ENCODE results near the gene VRK1.
A peak's percentile ranks its signal among the peaks of the same experiment; 100 is the strongest.

VRK1 gene

GRCh38 chr14:96792591-96792990 lies 4.6 kb upstream of the VRK1 start:
- DNase-seq: no peak

DNA sequence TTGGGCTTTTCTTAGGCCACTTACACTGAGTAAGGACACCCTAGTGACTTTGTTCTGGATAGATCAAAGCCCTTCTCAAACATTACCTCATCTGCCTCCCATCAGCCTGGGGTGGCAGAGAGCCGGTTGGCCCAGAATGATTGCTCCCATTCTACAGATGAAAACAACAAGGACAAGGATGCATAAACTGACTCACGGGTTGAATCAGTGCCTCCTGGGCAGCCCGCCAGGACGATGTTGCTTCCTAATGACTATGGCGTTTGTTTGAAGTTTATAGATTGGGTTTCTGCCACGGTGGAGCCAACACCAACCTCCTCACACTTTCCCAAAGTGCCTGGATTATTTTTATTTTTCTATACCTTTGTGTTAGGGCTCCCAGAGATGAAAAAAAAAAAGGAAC lies 3.6 kb upstream of the VRK1 start:
- DNase-seq: no peak

DNA sequence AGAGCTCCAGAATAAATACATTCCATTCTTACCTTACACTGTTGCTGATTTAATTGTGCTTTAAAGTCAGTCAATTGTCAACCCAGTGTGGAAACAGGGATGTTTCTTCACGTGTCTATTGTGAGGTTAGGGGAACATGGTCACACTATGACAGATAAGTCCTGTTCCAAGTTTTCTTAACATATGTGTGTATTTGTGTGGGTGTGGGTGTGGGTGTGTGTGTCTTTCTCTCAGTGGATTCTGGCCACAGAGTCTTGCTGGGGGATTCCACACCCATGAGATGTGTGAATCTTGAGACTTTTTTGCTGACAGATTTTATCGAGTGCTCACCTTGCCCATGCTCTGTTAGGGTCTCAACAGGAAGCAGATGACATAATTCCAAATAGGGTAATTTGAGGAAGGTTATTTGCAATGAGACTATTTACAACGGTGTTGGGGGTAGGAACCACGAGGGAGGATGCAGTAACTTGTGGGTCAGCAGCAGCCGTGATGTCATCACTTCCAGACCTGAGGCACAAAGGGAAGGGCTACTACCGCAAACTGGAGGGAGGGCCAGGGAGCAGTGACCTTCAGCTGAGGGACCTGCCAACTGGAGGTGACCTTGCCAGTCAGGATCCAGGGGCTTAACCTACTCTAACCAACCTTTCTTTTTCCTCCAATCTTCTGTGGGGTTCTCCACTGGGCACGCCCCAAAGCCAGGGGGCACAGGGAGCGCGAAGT lies 1.9 kb upstream of the VRK1 start:
- DNase-seq: no peak

GRCh38 chr14:96797582-96798349 lies 584 bp downstream of the VRK1 start:
- peak in 2 of 3 experiments; percentile 73 to 75 for DNase-seq

DNA sequence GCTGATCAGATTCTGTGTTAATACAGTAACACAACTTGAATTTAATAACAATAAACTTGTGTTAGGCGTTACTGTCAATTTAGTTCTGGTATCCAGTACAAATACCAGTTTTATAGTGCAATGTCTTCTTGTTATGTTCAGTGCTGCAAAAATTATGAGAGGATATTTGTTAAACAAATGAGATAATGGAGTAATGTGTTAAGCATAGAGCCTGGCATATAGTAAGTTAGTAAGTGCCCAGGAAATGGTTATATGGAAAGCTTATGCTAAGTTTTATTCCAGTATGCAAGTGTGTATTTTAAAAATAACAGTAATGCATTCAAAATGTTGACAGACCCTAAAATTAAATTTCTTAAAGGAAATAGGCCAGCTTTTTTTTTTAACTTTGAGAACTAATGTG lies 1.8 kb downstream of the VRK1 start:
- no peak for DNase-seq

DNA sequence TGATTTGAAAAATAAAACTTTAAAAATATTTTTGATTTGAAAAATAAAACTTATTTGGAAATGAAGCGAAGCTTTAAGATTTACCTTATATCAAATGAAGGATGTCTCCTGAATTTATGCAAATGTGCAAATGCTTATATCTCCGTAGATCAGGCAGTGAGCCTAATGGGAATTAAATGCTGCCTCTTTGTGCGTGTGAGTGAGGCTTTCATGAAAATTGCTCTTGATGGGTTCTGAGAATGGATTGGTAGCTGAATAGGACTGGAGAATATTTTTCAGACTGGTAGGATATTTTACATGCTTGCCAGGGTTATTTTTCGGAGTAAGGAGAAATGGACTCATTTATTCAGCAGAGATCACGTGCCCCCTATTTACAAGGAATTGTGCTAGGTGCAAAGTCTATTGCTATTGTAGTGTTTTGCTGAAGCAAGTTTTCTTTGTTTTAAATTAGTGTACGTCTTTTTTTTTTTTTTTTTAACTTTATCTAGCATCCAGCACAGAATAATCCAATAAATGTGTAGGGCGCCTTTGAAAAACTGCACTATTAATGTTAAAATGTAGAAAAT lies 2.4 kb downstream of the VRK1 start:
- DNase-seq: peak in 1 of 3 experiments; percentile 17

- DNase-seq: no peak
These were observed 4.7 kb downstream of the VRK1 start for GRCh38 chr14:96801931-96802330.

- no peak for DNase-seq
These were observed 5.8 kb downstream of the VRK1 start for GRCh38 chr14:96802963-96803362.

GRCh38 chr14:96803958-96804357 lies 6.8 kb downstream of the VRK1 start:
- DNase-seq: no peak

DNA sequence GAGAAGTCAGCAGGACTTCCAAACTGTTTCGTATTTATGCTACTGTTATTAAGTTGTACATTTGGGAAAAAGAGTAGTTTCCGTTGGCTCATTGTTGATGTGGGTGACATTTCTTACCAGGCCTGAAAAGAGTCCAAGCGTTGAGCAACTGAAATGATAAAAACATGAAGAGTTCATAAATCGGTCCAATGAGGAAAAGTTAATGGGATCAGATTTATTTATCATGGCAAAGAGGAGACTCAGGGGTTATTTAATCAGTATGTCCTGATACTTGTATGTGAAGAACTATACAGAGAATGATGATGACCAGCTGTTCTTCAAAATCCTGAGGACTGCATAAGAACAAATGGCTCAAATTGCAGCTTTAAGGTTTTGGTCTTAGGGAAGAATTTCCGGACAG lies 7.7 kb downstream of the VRK1 start:
- DNase-seq: no peak

DNA sequence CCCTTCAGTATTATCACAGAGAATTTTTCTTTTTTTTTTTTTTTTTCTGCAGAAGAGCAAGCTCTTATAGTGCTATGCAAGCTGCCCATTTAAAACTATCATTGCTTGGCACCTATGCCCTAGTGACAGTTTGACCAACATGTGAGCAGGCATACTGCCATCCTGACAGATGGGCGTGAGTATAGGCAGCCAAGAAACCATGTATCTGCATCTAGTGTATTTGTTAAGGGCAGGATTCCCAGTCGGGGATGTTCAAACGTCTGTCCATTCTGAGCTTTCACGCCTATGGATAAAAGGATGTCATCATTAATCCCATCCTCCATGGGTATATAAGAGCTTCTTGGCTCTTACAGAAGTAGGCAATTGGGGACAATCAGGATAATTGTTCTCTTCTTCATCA lies 8.8 kb downstream of the VRK1 start:
- DNase-seq: no peak

DNA sequence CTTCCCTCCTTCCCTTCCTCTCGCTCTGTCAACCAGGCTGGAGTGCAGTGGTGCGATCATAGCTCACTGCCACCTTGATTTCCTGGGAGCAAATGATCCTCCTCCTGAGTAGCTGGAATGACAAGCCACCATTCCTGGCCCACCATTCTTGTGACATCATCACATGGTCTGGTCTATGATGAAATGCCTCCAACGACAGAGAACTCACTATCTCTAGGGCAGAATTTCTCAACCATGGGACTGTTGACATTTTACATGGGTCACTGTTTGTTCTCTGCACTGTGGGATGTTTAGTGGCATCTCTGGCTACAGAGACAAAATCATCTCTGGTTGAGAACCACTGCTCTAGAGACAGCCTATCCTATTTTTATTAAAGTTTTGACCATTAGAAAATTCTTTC lies 9.7 kb downstream of the VRK1 start:
- no peak for DNase-seq

GRCh38 chr14:96808619-96809406 lies 11.6 kb downstream of the VRK1 start:
- no peak for DNase-seq

DNA sequence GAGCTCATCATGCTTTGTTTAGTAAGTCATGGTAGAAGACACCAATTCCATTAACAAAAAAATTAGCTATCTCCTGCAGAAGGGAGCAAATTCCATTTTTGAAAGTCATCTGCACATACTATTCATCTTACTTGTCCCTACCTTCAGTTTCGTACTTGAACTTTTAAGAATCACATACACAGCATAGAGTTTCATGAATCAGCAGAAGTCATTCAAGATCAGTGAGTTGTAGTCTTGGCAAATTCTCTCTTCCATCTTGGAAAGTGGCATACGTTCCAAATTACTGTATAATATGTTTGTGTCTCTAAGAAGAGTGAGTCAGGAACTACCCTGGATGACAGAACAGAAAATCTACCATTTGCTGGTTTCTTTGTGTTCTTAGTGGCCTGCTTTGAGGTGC lies 14.1 kb downstream of the VRK1 start:
- no peak for DNase-seq

GRCh38 chr14:96811985-96812667 lies 14.9 kb downstream of the VRK1 start:
- no peak for DNase-seq

- no peak for DNase-seq
These were observed 19.1 kb downstream of the VRK1 start for GRCh38 chr14:96816281-96816680.

DNA sequence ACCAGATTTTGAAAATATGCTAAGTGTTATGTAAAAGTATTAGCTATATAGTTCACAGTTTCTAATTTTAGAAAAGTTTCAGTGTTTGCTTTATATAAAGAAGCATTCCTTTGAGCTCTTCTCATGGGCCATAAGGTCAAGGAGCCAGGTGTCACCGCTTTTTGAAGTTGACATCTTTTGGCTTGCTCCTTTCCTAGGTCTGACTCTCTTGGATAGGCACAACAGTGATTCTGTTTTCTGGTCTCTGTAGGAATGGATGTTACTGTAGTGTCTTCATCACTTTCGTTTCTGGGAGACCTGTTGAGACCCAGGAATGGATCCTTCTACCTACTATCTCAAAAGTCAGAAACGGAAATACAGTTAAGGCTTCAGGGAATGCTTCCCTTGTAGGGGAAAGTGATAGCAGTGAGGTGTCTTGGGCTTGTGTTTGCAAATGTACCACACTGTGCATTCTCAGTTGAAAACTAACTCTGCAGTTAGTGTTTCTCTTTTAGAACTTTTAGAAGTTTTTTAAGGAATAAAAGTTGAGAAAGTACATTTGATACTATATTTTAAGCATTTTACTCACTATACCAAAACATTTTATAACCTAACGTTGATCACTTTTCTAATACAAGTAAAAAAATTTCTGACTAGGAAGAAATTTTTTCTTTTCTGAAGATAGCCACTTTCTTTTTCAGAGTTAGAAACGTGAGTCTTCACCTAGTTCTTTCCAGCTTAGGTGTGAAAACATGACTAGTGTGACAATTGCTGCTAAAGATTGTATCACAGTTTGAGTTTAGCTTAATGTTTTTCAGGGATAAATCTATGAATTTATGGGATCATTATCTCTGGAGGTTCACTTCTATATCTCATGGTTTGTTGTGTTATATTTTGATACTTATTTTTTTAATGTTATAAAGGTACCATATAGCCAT lies 20.8 kb downstream of the VRK1 start:
- no peak for DNase-seq

DNA sequence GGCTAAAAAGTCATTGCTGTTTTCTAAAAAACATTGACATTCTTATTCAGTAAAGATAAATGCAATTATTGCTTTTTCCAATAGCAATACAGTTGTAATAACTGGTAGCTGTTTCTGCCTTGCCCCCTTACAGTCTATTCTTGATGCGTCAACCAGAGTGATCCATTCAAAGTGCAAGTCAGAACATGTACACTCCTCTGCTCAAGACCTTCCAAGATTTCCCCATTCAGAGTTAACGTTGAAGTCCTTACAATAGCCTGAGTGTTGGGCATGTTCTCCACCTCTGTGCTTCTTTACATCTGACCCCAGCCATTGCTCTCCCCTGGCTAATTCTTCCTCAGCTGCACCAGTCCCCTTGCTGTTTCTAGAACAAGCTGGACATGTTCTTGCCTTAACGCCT lies 24.3 kb downstream of the VRK1 start:
- DNase-seq: no peak

DNA sequence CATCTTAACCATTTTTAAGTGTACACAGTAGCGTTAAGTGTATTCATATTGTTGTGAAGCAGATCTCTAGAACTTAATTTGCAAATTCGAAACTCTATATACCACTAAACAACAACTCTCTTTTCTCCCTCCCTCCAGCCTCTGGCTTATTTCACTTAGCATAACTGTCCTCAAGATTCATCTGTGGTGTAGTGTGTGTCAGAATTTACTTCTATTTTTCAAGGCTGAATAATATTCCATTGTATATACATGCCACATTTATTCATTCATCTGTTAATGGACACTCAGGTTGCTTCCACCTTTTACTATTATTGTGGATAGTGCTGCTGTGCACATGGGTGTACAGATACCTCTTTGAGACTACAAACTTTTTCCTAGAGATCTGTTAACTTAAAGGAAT lies 26.5 kb downstream of the VRK1 start:
- DNase-seq: no peak

GRCh38 chr14:96824283-96824682 lies 27.1 kb downstream of the VRK1 start:
- no peak for DNase-seq

DNA sequence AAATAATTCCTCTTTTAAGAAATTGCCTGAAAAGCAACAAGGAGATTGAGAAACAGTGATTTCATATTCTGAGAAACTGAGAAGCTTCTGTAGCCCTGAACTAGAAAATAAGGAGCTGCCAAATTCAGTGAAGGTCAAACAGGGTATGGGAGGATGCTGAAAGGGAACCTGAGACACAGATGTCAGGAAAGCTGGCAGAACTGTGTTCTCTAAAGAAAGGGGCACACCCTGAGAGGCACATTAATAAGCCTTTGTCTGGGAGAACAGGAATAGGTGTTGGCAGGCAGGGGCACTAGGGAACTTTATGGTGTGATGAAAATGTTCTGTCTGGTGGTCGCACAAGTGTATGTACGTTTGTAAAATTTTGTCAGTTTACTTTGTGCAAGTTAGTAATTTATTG lies 29.6 kb downstream of the VRK1 start:
- peak in 1 of 3 experiments; percentile 38 for DNase-seq

DNA sequence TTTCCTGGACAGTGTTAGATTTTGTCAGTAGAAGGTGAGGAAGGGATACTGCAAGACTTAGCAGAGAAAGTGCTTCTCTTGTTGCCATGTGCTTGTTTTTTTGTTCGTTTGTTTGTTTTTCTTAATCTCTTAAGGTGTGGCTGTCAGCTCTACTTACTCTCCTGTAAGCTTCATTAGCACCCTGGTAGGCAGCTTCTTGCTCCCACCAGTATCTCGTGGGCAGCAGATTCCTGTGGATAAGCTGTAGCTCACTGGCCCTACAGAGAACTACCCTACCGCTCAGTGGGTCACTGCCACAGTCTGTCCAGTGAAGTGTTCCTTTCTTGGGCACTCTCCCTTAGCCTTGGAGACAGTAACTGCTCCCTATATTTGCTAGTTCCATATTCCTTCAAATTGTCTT lies 30.1 kb downstream of the VRK1 start:
- DNase-seq: peak in 1 of 3 experiments; percentile 30

All from NCI-H1417 (cell line).